ENCODE data around the gene TMEM176B.
"Not testable (repeated sequence)": the region's sequence is repeated elsewhere in the genome, so short reads cannot be mapped to it uniquely, and the experiment has no call there.

Gene TMEM176B

GRCh38 chr7:150820578-150821198 is 20.5 kb upstream of the TMEM176B start:
- DNase-seq, result no peak

- no peak for DNase-seq
Observed at GRCh38 chr7:150820148-150820547, 20.0 kb upstream of the TMEM176B start.

- no peak for DNase-seq
Observed at GRCh38 chr7:150818971-150819370, 18.8 kb upstream of the TMEM176B start.

GRCh38 chr7:150814328-150815001 is 14.3 kb upstream of the TMEM176B start:
- DNase-seq, result no peak

- not testable (repeated sequence) for DNase-seq
Observed at GRCh38 chr7:150807616-150808438, 7.7 kb upstream of the TMEM176B start.

- DNase-seq, result no peak
Observed at GRCh38 chr7:150806863-150807262, 6.7 kb upstream of the TMEM176B start.

GRCh38 chr7:150806454-150806853 is 6.3 kb upstream of the TMEM176B start:
- no peak for DNase-seq

GRCh38 chr7:150805864-150806263 is 5.7 kb upstream of the TMEM176B start:
- DNase-seq, result no peak

- no peak for DNase-seq
Observed at GRCh38 chr7:150804802-150805201, 4.6 kb upstream of the TMEM176B start.

- DNase-seq, result no peak
Observed at GRCh38 chr7:150803161-150803860, 3.1 kb upstream of the TMEM176B start.

GRCh38 chr7:150801946-150802771 is 2.0 kb upstream of the TMEM176B start:
- no peak for DNase-seq

GRCh38 chr7:150801242-150801945 is 1.2 kb upstream of the TMEM176B start:
- no peak for DNase-seq

- peak; percentile 39 for DNase-seq
Observed at GRCh38 chr7:150800581-150801241, 547 bp upstream of the TMEM176B start, which contains the start of gene TMEM176A. Gene TMEM176A (plus strand): TSS chr7:150800769. CDS start chr7:150801551, 782 bp downstream.

GRCh38 chr7:150799156-150799555 is 1.0 kb downstream of the TMEM176B start:
- DNase-seq, result no peak

GRCh38 chr7:150797661-150798060 is 2.5 kb downstream of the TMEM176B start:
- no peak for DNase-seq

- DNase-seq, result no peak
Observed at GRCh38 chr7:150793569-150794238, 6.5 kb downstream of the TMEM176B start.

GRCh38 chr7:150791746-150792452 is 8.3 kb downstream of the TMEM176B start:
- no peak for DNase-seq

GRCh38 chr7:150791304-150791703 is 8.9 kb downstream of the TMEM176B start:
- DNase-seq, result no peak

GRCh38 chr7:150790416-150791075 is 9.6 kb downstream of the TMEM176B start:
- DNase-seq, result no peak

Measured in activated T-cell treated with anti-CD3 and anti-CD28 coated beads, Interleukin-2, amount 50 U/mL, for 1 hour (primary cell).